ENCODE data around the gene OSBPL5.

DNA sequence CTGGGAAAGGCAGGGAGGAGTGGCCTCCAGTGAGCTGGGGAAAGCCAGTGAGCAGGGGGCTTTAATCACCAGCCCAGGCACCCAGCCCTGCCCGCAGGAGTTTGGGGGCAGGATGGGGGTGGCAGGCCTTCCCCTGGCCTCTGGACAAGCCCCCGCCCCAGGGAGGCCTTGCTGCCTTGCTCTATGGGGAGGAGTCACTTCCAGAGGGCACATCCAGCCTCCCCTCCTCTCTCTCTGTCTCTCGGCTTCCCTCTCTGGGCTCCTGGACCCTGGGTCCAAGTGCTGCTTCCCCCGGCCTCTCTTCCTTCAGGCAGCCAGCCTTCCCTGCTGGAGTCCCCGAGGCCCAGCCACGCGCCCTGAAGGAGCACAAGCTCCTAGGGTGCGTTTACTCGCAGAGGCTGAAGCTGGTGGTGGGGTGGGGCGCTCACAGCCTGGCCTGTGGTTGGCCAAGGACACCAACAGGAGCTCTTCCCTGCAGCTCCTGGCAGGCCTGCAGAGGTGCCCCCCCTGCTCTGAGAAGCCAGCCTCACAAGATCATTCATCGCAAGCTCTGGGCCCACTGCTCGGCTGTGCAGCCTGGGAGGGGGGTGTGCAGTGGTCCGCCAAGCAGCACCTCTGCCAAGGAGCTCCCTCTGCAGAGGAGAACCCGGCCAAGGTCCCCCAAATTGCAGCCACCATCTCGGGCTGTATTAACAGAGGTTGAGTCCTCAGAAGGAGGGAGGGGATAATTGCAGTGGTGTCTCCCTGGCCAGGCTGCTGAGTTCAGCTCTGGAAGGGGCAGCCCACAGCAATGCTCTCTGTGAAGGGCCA is 25.4 kb downstream of the OSBPL5 start:
- TF ChIP-seq EZH2phosphoT487 (IDR thresholded peaks at IDR 0.05; ENCODE audit: borderline replicate concordance, low read length) (no peak), EZH2 (IDR thresholded peaks at IDR 0.05; ENCODE audit: low read length, unreplicated experiment) (no peak)
- TF ChIP-seq, protein P1, sequence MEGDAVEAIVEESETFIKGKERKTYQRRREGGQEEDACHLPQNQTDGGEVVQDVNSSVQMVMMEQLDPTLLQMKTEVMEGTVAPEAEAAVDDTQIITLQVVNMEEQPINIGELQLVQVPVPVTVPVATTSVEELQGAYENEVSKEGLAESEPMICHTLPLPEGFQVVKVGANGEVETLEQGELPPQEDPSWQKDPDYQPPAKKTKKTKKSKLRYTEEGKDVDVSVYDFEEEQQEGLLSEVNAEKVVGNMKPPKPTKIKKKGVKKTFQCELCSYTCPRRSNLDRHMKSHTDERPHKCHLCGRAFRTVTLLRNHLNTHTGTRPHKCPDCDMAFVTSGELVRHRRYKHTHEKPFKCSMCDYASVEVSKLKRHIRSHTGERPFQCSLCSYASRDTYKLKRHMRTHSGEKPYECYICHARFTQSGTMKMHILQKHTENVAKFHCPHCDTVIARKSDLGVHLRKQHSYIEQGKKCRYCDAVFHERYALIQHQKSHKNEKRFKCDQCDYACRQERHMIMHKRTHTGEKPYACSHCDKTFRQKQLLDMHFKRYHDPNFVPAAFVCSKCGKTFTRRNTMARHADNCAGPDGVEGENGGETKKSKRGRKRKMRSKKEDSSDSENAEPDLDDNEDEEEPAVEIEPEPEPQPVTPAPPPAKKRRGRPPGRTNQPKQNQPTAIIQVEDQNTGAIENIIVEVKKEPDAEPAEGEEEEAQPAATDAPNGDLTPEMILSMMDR (conservative IDR thresholded peaks at IDR 0.05; ENCODE audit: low read depth, low read length), result no peak
